ENCODE measurements around the gene GPR25.
"Not testable (repeated sequence)": the region's sequence is repeated elsewhere in the genome, so short reads cannot be mapped to it uniquely, and the experiment has no call there.

The GPR25 gene

DNA sequence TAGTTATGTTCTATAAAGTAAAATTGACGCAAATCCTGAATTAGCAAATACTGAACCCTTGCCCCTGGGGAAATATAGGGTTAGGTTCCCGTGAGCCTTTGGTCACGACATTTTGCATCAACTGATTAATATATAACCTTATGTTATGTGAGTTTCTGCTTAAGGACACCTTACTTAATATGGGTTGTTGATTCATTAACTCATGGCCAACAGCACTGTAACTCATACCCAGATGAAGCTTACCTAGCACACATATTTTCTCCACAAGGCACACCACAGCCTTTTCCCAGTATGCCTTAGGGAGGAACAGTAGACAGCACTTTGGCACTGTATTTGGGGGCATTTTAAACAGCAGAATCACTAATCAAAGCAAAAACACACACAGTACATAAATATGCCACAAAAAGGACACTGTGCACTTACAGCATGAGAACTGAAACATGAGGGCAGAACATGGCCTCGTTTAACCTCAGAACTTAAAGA, 37.0 kb downstream of the GPR25 start:
- H3K36me3 ChIP-seq (ENCODE audit: control insufficient read depth in 2 of 2, insufficient read depth in 1 of 2, low read length in 2 of 2), result peaks cover 0 to 44% of the 10 kb centered on the region in 2 experiments; a peak in 1 of 3 replicates
- H3K27ac ChIP-seq (ENCODE audit: extremely low read depth, low read depth, low read length), result no peak overlapping the region
- H3K4me3 ChIP-seq (ENCODE audit: low read depth, low read length), result no peak overlapping the region
- no peak for TF ChIP-seq ZNF2 (tag by site-specific recombination; IDR thresholded peaks at IDR 0.05)
- TF ChIP-seq OSR2 (tag by site-specific recombination; IDR thresholded peaks at IDR 0.05), result no peak
- no peak for TF ChIP-seq ZNF580 (tag by site-specific recombination; IDR thresholded peaks at IDR 0.05)
- no peak for TF ChIP-seq ZNF768 (tag by site-specific recombination; IDR thresholded peaks at IDR 0.05)
- no peak for TF ChIP-seq GLI2 (tag by site-specific recombination; IDR thresholded peaks at IDR 0.05; ENCODE audit: borderline replicate concordance, low read depth)
- TF ChIP-seq, protein P1, sequence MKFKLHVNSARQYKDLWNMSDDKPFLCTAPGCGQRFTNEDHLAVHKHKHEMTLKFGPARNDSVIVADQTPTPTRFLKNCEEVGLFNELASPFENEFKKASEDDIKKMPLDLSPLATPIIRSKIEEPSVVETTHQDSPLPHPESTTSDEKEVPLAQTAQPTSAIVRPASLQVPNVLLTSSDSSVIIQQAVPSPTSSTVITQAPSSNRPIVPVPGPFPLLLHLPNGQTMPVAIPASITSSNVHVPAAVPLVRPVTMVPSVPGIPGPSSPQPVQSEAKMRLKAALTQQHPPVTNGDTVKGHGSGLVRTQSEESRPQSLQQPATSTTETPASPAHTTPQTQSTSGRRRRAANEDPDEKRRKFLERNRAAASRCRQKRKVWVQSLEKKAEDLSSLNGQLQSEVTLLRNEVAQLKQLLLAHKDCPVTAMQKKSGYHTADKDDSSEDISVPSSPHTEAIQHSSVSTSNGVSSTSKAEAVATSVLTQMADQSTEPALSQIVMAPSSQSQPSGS (tag by site-specific recombination; IDR thresholded peaks at IDR 0.05; ENCODE audit: low read depth), result no peak
- no peak for TF ChIP-seq ZNF76 (tag by site-specific recombination; IDR thresholded peaks at IDR 0.05; ENCODE audit: borderline replicate concordance, low read depth)
- no peaks in the 10 kb centered on the region; the same call in 1 of the 2 replicates for H3K4me1 ChIP-seq (ENCODE audit: control insufficient read depth, insufficient read depth, low read length)
- H3K9me3 ChIP-seq (ENCODE audit: control insufficient read depth, insufficient read depth, low read depth, low read length), result no peaks in the 10 kb centered on the region
- ChIA-PET POLR2A (no interaction called here), CTCF (interaction anchor here (0.7 to 1.5 kb wide), 5 partner anchors 8 to 160 kb away, joined by 3 to 4 read pairs (median 3); no protein-coding TSS in a partner anchor)

- TF ChIP-seq ZNF211 (tag by site-specific recombination; IDR thresholded peaks at IDR 0.05; ENCODE audit: low read depth) (no peak), ZBTB44 (tag by site-specific recombination; IDR thresholded peaks at IDR 0.05) (no peak), ZNF324 (tag by site-specific recombination; IDR thresholded peaks at IDR 0.05) (no peak), ZNF48 (tag by site-specific recombination; IDR thresholded peaks at IDR 0.05) (no peak)
- TF ChIP-seq, protein P2, sequence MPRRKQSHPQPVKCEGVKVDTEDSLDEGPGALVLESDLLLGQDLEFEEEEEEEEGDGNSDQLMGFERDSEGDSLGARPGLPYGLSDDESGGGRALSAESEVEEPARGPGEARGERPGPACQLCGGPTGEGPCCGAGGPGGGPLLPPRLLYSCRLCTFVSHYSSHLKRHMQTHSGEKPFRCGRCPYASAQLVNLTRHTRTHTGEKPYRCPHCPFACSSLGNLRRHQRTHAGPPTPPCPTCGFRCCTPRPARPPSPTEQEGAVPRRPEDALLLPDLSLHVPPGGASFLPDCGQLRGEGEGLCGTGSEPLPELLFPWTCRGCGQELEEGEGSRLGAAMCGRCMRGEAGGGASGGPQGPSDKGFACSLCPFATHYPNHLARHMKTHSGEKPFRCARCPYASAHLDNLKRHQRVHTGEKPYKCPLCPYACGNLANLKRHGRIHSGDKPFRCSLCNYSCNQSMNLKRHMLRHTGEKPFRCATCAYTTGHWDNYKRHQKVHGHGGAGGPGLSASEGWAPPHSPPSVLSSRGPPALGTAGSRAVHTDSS (tag by site-specific recombination; IDR thresholded peaks at IDR 0.05), result no peak
- TF ChIP-seq, protein P3, sequence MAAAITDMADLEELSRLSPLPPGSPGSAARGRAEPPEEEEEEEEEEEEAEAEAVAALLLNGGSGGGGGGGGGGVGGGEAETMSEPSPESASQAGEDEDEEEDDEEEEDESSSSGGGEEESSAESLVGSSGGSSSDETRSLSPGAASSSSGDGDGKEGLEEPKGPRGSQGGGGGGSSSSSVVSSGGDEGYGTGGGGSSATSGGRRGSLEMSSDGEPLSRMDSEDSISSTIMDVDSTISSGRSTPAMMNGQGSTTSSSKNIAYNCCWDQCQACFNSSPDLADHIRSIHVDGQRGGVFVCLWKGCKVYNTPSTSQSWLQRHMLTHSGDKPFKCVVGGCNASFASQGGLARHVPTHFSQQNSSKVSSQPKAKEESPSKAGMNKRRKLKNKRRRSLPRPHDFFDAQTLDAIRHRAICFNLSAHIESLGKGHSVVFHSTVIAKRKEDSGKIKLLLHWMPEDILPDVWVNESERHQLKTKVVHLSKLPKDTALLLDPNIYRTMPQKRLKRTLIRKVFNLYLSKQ (tag by site-specific recombination; IDR thresholded peaks at IDR 0.05; ENCODE audit: borderline replicate concordance), result no peak
- H3K36me3 ChIP-seq (ENCODE audit: control insufficient read depth in 2 of 2, insufficient read depth in 1 of 2, low read length in 2 of 2), result peaks cover 0 to 44% of the 10 kb centered on the region in 2 experiments; a peak in 1 of 3 replicates
- ChIA-PET POLR2A (no interaction called here), CTCF (interaction anchor here (1.5 kb wide), 1 partner anchor 60 kb away, joined by 4 read pairs; no protein-coding TSS in a partner anchor)
- H3K4me3 ChIP-seq (ENCODE audit: low read depth, low read length), result no peak overlapping the region
- no peaks in the 10 kb centered on the region for H3K4me1 ChIP-seq (ENCODE audit: control insufficient read depth, insufficient read depth, low read length)
- H3K9me3 ChIP-seq (ENCODE audit: control insufficient read depth, insufficient read depth, low read depth, low read length), result no peaks in the 10 kb centered on the region
- no peak overlapping the region for H3K27ac ChIP-seq (ENCODE audit: extremely low read depth, low read depth, low read length)
Measured at GRCh38 chr1:200911361-200911760, 38.6 kb downstream of the GPR25 start.

GRCh38 chr1:200911936-200912335, 39.2 kb downstream of the GPR25 start:
- peaks cover 0 to 44% of the 10 kb centered on the region in 2 experiments; a peak in 1 of 3 replicates for H3K36me3 ChIP-seq (ENCODE audit: control insufficient read depth in 2 of 2, insufficient read depth in 1 of 2, low read length in 2 of 2)
- H3K9me3 ChIP-seq (ENCODE audit: control insufficient read depth, insufficient read depth, low read depth, low read length); H3K27ac ChIP-seq (ENCODE audit: extremely low read depth, low read depth, low read length); H3K4me1 ChIP-seq (ENCODE audit: control insufficient read depth, insufficient read depth, low read length); POLR2A ChIA-PET; CTCF ChIA-PET; H3K4me3 ChIP-seq (ENCODE audit: low read depth, low read length): not testable (repeated sequence)
